GM12873 (cell line): ENCODE measurements around the gene SORL1.

ENCODE experiments used
- TF ChIP-seq, protein P1 (sequence below): IDR thresholded peaks from 2 replicates; pipeline ENCODE4 v1.5.1; 2012; ENCODE audit warnings: low read depth, mild to moderate bottlenecking, moderate library complexity, low read length, control low read depth; ENCODE audit not compliant: insufficient read depth; ENCODE audit errors: missing control alignments

Gene SORL1

DNA sequence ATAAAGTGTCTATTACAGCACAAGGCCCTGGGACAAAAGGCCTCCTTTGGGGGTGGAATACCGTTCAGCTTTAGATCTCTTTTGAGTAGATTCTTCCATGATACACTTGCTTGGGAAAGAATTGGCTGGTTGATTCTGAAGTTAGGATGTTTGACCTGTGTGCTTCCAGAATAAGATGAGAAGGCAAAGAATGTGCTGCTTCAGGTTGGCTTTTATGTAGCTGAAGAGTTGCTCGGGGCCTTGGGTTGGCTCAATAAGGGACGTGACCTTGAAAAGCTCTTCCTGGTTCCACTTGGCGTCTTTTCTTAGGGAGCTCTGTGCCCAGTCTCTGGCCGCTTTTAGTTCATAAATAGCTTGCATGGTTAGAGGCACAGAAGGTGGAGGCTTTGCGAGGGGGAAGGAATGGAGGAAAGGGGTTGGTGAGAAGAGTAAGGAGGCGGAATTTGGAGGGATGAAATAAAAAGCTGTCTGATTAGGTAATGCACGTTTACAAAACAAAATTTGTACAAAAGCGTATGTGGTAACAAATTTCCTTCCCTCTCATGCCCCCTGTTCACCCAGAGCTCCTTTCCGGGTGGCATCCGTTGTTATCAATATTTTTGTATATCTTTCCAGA is 4.8 kb downstream of the SORL1 start:
- TF ChIP-seq, protein P1, sequence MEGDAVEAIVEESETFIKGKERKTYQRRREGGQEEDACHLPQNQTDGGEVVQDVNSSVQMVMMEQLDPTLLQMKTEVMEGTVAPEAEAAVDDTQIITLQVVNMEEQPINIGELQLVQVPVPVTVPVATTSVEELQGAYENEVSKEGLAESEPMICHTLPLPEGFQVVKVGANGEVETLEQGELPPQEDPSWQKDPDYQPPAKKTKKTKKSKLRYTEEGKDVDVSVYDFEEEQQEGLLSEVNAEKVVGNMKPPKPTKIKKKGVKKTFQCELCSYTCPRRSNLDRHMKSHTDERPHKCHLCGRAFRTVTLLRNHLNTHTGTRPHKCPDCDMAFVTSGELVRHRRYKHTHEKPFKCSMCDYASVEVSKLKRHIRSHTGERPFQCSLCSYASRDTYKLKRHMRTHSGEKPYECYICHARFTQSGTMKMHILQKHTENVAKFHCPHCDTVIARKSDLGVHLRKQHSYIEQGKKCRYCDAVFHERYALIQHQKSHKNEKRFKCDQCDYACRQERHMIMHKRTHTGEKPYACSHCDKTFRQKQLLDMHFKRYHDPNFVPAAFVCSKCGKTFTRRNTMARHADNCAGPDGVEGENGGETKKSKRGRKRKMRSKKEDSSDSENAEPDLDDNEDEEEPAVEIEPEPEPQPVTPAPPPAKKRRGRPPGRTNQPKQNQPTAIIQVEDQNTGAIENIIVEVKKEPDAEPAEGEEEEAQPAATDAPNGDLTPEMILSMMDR, result no peak

DNA sequence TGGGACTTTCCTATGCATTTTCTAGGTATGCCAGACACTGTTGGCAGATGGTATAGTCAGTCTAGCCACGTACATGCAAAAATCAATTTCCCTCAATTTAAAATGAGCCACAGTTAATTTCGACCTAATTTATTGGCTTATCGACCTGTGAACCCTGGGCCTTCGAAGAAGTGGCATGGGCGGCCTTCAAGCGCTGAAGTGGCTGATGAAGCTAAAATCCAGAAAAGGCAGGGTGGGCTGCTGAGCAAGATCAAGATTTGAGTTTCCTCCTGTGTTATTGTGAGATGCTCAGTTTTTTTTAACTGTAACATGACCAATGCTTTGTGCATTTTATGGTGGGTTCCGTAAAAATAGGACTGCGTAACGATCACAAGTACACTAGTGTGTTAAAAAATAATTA is 6.4 kb downstream of the SORL1 start:
- TF ChIP-seq, protein P1, result no peak

DNA sequence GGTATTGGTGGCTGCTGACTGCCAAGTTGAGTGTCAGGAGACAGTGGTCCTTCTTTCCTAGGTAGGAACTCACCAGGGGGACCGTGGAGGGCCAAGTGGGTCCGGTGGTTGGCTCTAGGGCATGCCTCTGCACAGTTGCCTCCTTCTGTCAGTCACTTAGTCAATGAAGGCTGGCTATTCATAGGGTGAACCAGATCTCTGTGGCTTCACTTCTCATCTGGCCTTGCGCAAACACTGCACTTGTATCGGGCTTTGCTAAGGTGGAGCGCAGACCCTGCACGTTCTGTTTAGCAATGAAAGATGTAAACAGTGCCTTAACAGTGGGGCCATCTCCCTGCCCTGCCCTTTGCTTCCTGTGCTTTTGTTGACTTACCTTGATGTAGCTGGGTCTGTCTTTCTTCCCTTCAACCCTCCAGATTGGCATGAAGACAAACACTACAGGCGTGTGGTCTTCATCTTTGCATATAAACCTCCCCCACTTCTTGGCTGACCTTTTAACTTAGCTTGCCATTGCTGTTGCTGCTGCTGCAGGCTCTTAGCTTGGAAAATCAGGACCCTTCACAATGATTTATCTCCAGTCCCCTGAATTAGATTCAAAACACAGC is 7.4 kb downstream of the SORL1 start:
- TF ChIP-seq, protein P1, result no peak

DNA sequence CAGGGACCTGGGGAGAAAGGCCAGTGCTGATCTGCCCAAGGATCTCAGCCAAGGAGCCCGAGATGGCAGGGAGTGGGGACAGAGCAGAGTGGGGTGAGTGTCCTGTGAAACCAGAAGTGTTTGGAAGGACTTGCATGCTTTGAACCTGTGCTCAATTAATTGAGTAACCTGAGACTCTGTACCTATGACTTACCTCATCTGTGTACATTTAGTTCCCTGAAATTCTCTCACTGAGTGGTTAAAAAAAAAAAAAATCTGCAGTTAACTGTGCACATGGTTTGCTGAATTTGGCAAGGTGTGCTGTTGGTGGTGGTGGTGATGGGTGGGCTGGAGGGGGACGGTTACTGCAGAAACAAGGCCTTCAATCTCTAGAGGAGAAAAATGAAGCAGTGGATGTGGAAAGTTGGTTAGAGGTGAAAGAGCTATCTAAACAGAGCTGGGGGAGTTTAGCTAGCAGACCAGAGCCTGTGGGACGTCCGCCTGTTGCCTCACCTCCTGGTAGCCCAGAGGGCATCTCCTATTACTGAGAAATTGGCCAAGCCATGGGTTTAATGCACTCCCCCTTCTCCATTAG is 8.9 kb downstream of the SORL1 start:
- TF ChIP-seq, protein P1, result no peak

DNA sequence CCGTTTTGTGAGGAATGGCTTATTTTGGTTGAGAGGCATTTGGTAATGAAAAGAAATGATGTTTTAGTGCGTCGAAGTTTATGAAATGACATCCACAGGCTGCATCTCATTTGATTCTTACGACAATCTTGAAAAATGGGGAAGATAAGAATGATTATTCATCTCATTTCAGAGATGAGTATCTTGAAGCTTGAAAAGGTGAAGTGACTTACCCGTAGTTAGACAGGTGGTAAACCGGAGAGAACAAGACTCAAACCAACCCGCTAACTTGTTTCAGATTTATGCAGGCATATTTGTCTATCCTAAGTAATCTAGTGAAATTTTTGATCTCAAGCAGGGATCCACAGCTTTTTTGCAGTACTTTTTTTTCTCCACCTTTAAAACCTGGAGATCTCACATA is 9.7 kb downstream of the SORL1 start:
- TF ChIP-seq, protein P1, result no peak

DNA sequence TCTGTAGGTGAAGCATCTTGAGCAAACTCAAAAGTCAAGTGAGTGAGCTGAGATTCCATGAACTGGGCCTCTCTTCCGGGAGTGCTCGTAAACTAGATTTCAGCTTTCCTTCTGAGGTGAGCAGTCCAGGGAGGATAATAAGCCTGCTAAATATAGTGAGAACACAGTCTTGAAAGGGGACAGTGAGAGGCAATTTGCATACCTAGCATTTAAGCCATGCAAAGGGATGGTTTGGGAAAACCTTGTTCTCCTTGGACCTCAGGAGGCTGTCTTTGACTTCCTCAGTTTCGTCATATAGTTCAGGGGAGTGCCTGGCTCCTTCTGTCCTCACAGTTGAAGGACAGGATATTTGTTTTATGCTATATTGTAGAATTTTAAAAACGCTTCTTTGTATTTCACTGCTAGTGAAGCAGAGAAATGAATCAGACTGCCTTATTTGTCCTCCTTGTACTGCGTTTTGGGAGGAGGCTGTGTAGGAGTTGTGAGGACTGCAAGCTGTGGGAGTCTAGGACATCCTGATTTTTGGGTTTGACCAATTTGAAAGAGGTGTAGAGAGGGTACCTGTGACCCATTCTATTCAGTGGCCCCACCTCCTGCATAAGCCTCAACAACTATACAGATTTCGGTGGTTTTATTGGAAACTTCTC is 11.7 kb downstream of the SORL1 start:
- TF ChIP-seq, protein P1, result no peak

DNA sequence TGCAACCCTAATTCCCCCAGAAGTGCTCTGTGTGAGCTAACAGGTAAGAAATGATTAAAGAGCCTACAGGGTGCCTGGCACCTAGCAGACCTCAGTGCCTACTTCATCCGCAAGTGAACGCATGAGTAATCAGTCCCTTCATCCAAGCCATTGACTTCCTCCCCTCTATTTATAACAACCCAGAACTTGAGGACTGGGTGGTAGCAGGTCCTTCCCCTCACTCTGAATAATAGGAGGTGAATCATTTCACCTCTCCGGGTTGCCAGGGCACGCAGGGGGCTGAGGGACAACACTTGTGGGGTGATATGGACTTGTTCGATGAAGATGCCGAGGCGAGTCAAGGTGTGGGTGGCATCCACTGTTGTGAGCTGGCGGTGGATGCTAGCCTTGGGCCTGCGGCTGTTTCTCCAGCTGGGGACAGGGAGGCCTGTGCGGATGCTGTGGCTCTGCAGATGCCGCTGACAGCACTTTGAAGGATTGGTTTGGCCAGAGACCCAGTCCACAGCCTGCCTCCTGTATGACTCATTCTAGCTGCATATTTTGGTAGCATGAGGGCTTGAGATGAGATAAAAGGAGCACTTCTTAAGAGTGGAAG is 12.3 kb downstream of the SORL1 start:
- TF ChIP-seq, protein P1, result no peak
